GM21515 (cell line): ENCODE measurements around the gene CRISPLD2.
"Not testable (repeated sequence)": the region's sequence is repeated elsewhere in the genome, so short reads cannot be mapped to it uniquely, and the experiment has no call there.

Source experiments
- ATAC-seq: cut with Tn5 transposase; IDR thresholded peaks from one replicate; pipeline ENCODE4 v1.9.1; 2021; ENCODE audit not compliant: unreplicated experiment

CRISPLD2 gene

DNA sequence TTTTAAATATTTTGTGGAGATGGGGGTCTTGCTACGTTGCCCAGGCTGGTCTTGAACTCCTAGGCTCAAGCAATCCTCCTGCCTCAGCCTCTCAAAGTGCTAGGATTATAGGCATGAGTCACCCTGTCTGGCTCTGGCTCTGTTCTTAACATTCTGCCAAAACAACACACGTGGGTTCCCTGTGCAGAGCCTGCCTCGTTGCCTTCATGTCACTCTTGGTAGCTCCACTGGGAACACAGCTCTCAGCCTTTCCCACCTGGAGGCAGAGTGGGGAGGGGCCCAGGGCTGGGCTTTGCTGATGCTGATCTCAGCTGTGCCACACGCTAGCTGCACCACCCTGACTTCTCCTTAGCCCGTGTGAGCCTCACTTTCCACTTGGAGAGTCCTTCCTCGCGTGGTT, 19.3 kb downstream of the CRISPLD2 start:
- ATAC-seq, result no peak

DNA sequence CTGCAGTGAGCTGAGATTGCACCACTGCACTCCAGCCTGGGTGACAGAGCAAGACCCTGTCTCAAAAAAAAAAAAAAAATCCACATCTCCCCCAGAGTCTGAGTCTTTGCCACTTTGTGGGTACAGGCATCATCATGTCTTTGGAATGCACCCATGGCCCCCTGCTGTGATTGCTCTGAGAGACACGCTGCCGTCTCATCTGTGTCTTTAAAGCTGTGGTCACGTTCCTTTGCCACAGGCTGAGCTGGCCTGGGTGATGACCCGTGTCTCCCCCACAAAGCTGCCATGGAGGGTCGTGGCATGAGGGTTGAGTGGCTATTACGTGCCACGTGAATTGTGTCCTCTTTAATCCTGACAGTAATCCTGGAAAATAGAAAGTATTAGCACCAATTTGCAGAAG, 20.2 kb downstream of the CRISPLD2 start:
- no peak for ATAC-seq

GRCh38 chr16:84840687-84841627, 21.2 kb downstream of the CRISPLD2 start:
- no peak for ATAC-seq

GRCh38 chr16:84841787-84842300, 22.1 kb downstream of the CRISPLD2 start:
- no peak for ATAC-seq

DNA sequence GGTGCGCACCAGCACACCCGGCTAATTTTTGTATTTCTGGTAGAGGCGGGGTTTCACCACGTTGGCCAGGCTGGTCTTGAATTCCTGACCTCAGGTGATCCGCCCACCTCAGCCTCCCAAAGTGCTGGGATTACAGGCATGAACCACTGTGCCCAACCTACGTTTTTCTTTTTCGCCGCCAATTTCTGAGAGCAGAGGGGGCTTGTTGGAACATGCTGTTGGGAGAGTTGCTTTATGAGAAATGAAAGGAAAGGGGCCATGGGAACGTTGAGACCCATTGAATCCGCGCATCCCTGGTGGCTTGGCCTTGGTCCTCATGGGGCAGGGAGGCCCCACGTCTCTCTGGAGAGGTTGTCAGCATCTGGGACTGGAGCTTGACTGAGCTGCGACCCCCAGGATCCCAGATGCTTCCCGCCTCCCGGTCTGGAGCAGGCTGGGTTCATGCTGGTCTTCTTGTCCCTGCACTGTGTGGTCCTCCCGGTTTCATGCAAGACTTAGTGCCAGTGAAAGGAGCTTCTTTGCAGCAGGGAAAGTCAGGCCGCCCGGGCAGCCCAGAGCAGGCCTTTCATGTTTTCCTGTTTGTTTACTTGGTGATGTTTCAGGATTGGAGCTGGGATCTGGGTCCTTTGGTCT, 22.8 kb downstream of the CRISPLD2 start:
- ATAC-seq, result no peak

DNA sequence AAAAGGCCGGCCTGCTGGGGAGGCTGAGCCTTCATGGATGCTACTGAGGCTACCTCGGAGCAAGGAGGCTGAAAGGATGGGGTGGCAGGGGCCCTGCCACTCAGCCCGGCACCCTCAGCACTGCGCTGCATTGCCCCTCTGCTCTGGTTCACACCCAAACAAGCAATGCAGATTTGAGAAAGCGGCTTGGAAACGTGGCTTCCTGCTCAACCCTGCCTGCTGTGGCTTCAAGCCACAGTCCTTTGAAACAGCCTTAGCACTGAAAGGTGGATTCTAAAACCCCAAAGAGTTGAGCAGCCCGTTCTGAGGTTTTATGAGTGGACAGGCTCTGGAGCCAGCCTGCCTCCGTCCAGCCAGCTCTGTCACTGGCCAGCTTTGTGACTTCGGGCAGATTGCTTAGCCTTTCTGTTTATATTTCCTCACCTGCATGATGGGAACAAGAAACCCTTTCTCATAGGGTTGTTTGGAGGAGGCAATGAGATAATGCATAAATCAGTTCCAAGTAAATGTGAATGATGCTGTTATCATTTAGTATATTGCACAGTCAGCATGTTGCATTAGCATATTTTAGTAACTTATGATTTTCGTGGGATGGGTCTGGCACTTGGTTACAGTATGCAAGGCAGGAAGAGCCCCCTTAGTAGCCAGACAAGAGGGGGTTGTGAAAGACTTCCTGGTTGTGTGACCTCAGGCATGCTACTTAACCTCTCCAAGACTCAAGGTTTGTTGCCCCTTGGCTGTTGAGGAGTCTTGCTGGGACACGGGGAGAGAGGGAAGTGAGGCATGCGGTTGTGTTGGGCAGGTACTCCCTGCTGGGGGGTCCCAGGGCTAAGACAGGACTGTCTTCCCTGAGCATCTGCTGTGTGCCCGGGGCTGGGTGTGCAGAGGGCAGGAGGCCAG, 23.6 kb downstream of the CRISPLD2 start:
- no peak for ATAC-seq

DNA sequence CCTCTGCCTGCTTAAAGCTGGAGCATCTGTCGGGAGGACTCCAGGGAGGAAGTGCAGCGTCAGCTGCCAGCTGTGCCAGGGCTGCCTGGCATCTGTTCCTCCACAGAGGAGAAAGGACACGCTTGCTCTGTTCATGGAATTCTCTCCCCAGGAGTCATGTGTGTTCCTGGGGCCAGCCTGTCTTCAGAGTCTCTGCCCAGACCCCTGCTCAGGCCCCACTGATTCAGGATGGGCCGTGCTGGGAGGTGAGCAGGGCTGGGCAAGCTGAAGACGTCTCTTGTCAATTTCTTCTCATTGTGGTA, 24.2 kb downstream of the CRISPLD2 start:
- ATAC-seq, result no peak

DNA sequence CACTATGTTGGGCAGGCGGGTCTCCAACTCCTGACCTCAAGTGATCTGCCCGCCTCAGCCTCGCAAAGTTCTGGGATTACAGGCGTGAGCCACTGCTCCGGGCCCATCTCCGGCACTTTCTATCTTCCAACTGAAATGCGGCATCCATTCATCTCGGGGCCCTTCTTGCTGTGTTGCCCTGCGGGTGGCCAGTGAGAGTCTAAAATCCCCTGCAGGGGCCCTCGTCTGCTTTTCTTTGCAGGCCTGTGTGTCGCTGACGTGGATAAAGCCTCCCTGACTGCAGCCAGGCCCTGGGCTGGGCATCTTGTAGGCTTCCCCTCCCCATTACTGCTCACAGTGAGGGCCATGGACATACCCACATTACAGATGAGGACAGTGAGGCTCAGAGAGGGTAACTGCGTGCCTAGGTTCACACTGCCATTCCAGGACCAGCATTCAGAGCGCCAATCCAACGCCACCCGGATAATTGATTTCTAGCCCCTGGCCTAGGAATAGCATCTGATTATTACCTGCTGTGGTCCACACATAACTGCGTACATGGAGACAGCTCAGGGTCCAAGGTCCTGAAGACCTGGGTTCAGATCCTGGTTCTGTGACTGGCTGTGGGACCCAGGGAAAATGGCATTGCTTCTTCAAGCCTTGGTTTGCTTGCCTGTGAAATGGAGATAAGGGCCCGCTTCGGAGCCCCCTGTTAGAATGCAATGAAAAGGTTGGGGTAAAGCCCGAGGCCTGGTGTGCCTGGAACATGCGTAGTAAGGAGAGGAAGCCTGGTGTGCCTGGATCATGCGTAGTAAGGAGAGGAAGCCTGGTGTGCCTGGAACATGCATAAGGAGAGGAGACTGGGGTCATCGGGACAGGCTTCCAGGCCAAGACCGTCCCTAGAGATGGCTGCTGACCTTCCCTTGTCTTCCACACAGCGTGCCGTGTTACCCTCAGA, 25.0 kb downstream of the CRISPLD2 start:
- no peak for ATAC-seq

DNA sequence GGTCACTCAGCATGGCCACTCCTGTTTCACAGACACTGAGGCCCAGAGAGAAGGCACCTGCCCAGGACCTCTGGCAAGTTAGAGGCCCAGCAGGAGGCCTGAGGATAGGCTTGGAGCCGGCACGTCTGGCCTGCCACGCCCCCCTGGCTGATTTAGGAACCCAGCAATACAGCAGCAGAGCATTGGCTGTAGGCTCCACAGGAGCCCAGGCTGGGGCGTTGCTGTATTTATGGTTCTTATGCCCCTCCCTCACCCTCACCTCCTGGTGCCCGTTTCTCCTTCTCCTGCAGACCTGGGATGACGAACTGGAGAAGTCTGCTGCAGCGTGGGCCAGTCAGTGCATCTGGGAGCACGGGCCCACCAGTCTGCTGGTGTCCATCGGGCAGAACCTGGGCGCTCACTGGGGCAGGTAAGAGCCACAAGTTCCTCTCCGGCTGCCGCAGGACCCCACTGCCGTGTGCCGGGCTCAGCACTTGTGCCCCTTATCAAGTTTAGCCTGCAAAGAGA, 25.8 kb downstream of the CRISPLD2 start:
- no peak for ATAC-seq

DNA sequence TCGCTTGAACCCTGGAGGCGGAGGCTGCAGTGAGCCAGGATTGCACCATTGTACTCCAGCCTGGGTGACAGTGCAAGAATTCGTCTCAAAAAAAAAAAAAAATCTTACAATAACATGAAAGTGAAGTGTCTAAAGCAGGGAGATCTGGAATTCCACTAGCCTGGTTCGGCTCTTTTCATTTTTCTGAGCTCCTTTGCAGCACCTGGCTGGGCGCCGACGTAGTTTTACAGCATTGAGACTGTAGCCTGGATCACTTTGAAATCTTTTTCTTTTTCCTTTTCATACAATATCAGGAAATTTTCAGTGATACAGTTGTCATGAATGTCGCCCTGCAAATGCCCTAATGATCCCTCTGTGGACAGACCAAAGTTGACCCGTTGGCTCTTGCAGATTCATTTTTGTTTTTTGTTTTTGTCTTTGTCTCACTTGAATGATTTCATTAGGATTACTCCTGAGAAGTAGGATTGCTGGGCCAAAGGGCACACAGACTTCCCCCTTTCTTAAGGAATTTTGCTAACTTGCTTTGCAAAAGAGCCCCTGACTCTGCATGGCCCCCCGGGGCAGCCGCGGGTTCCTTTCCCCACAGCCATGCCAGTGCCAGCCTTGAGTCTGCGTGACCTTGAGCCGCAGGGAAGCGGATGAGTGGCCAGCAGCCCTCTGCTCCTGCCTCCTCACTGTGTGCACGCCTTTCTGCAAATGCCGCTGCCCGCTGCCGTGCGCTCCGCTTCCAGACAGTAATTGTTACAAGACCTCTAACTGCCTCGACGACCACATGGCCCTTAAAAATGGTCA, 28.0 kb downstream of the CRISPLD2 start:
- no peak for ATAC-seq

DNA sequence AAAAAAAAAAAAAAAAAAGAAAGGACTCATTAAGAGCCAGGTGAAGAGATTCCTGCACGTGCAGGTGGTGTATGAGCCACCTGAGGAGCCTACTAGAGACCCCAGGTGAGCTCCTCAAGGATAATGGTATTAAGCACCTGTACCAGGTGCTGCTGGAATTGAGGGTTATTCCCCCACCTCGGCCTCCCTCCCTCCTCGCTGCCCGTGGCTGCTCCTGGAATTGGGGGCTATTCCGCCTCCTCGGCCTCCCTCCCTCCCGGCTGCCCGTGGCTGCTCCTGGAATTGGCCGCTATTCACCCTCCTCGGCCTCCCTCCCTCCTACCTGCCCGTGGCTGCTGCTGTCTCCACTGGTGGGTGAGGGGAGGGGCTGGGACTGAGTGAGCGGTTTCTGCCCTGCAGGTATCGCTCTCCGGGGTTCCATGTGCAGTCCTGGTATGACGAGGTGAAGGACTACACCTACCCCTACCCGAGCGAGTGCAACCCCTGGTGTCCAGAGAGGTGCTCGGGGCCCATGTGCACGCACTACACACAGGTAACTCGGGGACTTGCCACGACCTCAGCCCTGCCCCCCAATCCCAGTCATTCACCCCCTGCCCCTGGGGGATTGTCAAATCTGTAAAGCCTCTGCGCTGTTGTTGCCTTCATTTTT, 29.3 kb downstream of the CRISPLD2 start:
- no peak for ATAC-seq

DNA sequence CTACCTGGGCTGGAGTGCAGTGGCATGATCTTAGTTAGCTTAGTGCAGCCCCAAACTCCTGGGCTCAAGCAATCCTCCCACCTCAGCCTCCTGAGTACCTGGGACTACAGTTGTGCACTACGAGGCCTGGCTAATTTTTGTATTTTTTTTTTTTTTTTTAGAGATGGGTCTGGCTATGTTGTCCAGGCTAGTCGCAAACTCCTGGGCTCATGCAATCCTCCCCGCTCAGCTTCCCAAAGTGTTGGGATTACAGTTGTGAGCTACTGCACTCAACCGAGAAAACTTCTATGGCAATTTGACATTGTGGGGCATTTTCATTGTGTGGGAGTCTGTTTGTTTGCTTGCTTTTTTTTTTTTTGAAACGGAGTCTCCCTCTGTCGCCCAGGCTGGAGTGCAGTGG, 30.0 kb downstream of the CRISPLD2 start:
- no peak for ATAC-seq

DNA sequence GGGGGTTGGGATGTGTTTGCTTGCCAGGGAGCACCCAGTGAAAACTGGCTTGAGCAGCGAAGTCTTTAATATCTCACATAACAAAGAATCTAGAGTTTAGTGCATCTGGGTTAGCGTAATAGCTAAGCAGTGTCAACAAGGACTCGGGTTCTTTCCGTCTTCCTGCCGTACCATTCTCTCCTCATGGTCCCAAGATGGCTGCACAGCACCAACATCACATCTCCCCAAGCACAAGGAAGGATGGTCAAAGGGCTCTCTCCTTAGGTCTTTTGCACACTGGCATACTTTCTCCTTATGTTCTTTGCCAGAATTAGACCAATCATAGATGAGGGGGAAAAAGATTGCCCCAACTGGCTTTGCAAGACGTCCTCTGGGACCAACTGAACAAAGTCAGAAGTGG, 30.9 kb downstream of the CRISPLD2 start:
- no peak for ATAC-seq

GRCh38 chr16:84851192-84852127, 31.7 kb downstream of the CRISPLD2 start:
- no peak for ATAC-seq

DNA sequence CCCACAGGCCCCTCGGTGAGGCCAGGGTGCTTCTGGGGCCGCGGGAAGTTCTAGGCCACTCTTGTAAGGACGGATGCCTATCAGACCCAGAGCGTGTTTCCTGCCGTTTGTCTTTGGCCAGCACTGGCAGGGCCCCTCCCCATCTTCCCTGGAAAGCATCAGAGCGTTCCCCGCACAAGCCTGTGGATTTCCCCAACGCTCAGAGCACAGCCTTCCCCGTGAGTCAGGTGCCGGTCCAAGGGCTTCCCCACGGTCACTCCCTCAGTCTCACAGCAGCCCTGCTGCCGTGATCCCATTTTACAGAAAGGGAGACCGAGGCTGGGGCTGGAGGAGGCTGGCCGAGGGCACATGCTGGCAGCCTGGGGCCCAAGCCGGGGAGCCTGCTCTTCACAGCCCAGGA, 33.7 kb downstream of the CRISPLD2 start:
- ATAC-seq, result no peak

DNA sequence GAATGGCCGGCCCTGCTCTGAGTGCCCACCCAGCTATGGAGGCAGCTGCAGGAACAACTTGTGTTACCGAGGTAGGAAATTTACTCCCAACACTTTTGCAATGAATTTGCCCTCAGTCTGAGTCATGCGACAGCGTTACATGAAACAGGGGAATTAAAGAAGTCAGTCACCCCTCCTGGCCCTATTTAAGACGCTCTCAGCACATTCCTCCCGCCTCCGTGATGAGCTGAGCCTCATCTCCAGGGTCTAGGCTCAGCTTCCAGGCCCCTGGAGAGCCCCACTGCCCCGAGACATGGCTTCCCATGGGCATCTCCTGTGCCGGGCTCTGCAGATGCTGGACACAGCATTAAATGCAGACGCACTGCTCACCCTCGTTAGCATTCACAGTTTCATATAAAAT, 35.0 kb downstream of the CRISPLD2 start:
- ATAC-seq, result no peak

DNA sequence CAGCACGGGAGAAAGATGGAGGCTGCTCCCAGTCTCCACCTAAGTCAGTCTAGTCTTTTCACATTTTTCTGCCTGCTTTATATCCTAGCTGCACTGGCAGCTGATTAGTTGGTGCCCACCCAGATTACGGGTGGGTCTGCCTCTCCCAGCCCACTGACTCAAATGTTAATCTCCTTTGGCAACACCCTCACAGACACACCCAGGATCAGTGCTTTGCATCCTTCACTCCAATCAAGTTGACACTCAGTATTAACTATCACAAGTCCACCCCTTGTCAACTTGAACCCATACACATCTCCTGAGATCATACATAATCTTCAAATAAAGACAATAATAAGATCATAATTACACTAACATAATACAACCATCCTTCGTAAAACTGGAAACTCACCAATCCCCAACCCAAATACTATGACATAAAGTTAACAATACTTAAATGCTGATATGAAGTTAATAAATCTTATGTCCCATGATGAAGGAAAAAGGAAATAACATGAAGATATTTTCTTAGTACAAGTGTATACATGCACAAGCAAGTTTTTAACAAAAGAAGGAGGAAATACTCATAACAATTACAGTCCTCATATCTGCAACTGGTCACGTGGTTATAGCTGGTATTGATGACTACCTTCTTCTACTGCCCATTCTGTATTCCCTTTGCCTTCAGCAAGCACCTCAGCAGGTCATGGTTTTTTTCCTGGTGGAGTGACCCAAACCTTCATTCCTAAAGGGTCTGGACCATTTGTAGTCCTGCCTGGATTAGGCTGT, 35.8 kb downstream of the CRISPLD2 start:
- not testable (repeated sequence) for ATAC-seq
